K562 (cell line): ENCODE measurements around the gene RARG. TPM values are rescaled to one million over a fixed set of nuclear protein-coding genes. Genes with fewer than 3 reads are reported as not detected.

Experiments used
- BRCA1 ChIP-seq, 2 experiments: fragments of 450-650 bp in 1 of 2; sonication (generic) in 1 of 2; formaldehyde crosslinking in 1 of 2; IDR thresholded peaks; 2 replicates each; pipeline versions ENCODE4 v1.5.0 to v1.6.1; 2017 to 2020; ENCODE audit warnings: mild to moderate bottlenecking in 1 of 2, missing genetic modification reagents in 1 of 2
- CCNT2 ChIP-seq: IDR thresholded peaks from 2 replicates; pipeline ENCODE4 v1.6.1; 2011; ENCODE audit warnings: borderline replicate concordance, low read depth, mild to moderate bottlenecking, moderate library complexity, mixed read lengths, low read length; ENCODE audit not compliant: insufficient read length; ENCODE audit errors: extremely low read depth
- GTF2E2 ChIP-seq: fragments of 200-800 bp; sonication (Bioruptor generic); IDR thresholded peaks from 2 replicates; pipeline ENCODE4 v1.6.1; 2016; ENCODE audit warnings: missing genetic modification characterization, missing compliant biosample characterization
- KAT2B ChIP-seq: IDR thresholded peaks from one replicate; pipeline ENCODE4 v1.6.1; 2012; ENCODE audit warnings: low read depth, mild to moderate bottlenecking, control low read depth, inconsistent platforms, low read length, moderate library complexity
- SIX5 ChIP-seq, 2 experiments: IDR thresholded peaks; 2 replicates each; pipeline ENCODE4 v1.6.1; 2011; ENCODE audit warnings: low read length in 2 of 2, borderline replicate concordance in 1 of 2, low read depth in 1 of 2, mild to moderate bottlenecking in 1 of 2, moderate library complexity in 1 of 2; ENCODE audit not compliant: insufficient read depth in 1 of 2
- TBP ChIP-seq: optimal IDR thresholded peaks from 2 replicates; pipeline ENCODE3; 2011; ENCODE audit warnings: low read depth, low read length, improper control_type of control experiment
- ZNF140 ChIP-seq: fragments of 250-450 bp; sonication (Bioruptor Pico); IDR thresholded peaks from 2 replicates; pipeline ENCODE4 v1.8.0; 2021; ENCODE audit warnings: moderate library complexity, mild to moderate bottlenecking, inconsistent platforms
- ZNF347 ChIP-seq: fragments of 450-650 bp; formaldehyde crosslinking; IDR thresholded peaks from 2 replicates; pipeline ENCODE4 v1.4.0; 2020; ENCODE audit warnings: low read depth, mild to moderate bottlenecking, moderate library complexity
- ZNF507 ChIP-seq: conservative IDR thresholded peaks from 2 replicates; pipeline ENCODE4 v1.6.1; 2017; ENCODE audit warnings: missing genetic modification characterization, missing compliant biosample characterization
- polyA plus RNA-seq, 8 experiments: library from polyadenylated mRNA; depleted of rRNA in 4 of 8; stranded (reverse) in 5 of 8; unstranded in 3 of 8; fragments of >200 nt; fragmentation: Nextera tagmentation in 2 of 8; fragmentation: Illumina TruSeq in 1 of 8; extraction: Ambion mirVana in 2 of 8; extraction: Trizol in 1 of 8; gene quantifications; 2 replicates each; pipeline versions ENCODE4 v1.2.1 to v1.2.3, GENCODE V29; 2011 to 2014; ENCODE audit warnings: inconsistent platforms in 1 of 8, missing spikeins in 1 of 8
- total RNA-seq, 7 experiments: library from RNA; depleted of rRNA in 6 of 7; stranded (reverse); fragments of >200 nt in 6 of 7; fragmentation: Illumina TruSeq in 2 of 7; extraction: Trizol in 2 of 7; gene quantifications; 2 replicates each; pipeline versions ENCODE4 v1.2.1 to v1.2.3, GENCODE V29; 2011 to 2021; ENCODE audit warnings: low replicate concordance in 1 of 7
- TF ChIP-seq, protein P1 (sequence below): sonication (generic); formaldehyde crosslinking; IDR thresholded peaks from 2 replicates; pipeline ENCODE4 v1.8.0; 2023; ENCODE audit warnings: mild to moderate bottlenecking, missing genetic modification reagents
- TF ChIP-seq, protein P2 (sequence below), 3 experiments: fragments of 200-800 bp in 1 of 3; sonication (Bioruptor generic) in 1 of 3; sonication (generic) in 1 of 3; formaldehyde crosslinking in 1 of 3; IDR thresholded peaks; 2 replicates each; pipeline versions ENCODE4 v1.6.1 to v1.8.0; 2016 to 2022; ENCODE audit warnings: mild to moderate bottlenecking in 2 of 3, missing compliant biosample characterization in 2 of 3, missing genetic modification characterization in 2 of 3, missing genetic modification reagents in 1 of 3

Gene RARG
- total and polyA plus RNA-seq, 9 of the 15 experiments (the other 6 are each of a cell fraction or from before 2014, with no cell fraction given): 0.18 to 7.6 (median 3.8) TPM

DNA sequence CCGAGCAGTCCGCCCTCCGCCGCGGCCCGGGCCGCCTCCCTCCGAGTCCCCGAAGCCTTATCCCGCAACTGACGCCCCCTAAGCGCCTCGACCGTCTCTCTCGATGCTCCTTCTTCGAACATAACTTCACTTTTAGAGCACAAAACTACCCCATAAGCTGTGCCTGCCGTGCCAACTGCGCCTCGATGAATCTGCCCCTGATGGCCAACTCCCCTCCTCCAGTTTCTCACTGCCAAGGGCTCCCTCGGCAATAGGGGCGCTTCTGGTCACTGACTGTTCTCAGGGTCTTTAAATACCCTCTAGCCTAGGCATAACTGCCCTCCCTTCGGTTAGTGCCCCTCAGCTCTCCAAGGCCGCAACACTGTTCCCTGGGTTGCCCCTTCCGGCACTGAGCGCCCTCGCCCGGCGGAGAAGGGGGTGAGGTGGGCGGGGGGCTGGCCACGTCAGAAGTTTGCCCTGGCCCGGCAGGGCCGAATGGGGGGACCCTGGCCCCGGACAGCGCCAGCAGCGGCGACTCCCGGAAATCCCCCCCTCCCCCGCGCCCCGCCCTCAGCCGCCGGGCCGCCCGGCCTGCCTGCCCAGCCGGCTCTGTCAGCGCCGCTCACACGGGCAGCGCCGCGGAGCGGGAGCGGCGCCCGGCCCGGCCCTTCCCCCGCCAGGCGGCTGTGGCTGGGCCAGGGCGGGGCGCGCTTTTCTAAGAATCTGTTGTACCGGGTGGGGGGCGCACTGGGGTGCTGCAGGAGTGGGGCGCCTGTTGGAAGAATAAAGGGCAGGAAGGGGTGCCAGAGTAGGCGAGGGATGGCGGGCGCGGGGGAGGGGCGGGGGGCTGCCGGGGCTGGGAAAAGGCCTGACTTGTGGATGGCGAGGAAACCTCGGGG lies 10.6 kb downstream of the RARG start (continued):
- TF ChIP-seq ZNF140 (CRISPR knock-in tag) (no peak), ZNF507 (tag) (no peak), BRCA1 (IDR thresholded peaks at IDR 0.05) (no peak), BRCA1 (CRISPR knock-in tag; IDR thresholded peaks at IDR 0.05) (no peak), CCNT2 (peak; percentile 88), TBP (peak; percentile 45), ZNF347 (CRISPR knock-in tag) (no peak), SIX5 (IDR thresholded peaks at IDR 0.05; ENCODE audit: borderline replicate concordance in 1 of 2, insufficient read depth in 1 of 2, low read depth in 1 of 2, low read length in 2 of 2) (no peak), KAT2B (no peak), GTF2E2 (tag) (no peak)
- TF ChIP-seq, protein P1, sequence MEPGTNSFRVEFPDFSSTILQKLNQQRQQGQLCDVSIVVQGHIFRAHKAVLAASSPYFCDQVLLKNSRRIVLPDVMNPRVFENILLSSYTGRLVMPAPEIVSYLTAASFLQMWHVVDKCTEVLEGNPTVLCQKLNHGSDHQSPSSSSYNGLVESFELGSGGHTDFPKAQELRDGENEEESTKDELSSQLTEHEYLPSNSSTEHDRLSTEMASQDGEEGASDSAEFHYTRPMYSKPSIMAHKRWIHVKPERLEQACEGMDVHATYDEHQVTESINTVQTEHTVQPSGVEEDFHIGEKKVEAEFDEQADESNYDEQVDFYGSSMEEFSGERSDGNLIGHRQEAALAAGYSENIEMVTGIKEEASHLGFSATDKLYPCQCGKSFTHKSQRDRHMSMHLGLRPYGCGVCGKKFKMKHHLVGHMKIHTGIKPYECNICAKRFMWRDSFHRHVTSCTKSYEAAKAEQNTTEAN: no peak
- TF ChIP-seq, protein P2, sequence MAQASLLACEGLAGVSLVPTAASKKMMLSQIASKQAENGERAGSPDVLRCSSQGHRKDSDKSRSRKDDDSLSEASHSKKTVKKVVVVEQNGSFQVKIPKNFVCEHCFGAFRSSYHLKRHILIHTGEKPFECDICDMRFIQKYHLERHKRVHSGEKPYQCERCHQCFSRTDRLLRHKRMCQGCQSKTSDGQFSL (CRISPR knock-in tag; IDR thresholded peaks at IDR 0.05): 0 out of 2 replicates have a peak, but pooled peaks have one; percentile 30
- TF ChIP-seq, protein P2 (tag; IDR thresholded peaks at IDR 0.05): no peak
